Smooth muscle cell (in vitro differentiated cells): ENCODE results near the gene SETD5. TPM values are rescaled to one million over a fixed set of nuclear protein-coding genes. Genes with fewer than 3 reads are reported as not detected.
A peak's percentile ranks its signal among the peaks of the same experiment; 100 is the strongest.

Experiments used
- DNase-seq: peaks from one replicate; lab custom pipeline; 2025; ENCODE audit not compliant: unreplicated experiment; lab: John Stamatoyannopoulos, UW
- H2AFZ ChIP-seq: fragments of 200-600 bp; sonication (generic); 2 replicates; pipeline ENCODE4 v1.6.0; 2016; ENCODE audit warnings: antibody characterized with exemption, low read depth, mild to moderate bottlenecking
- H3F3A ChIP-seq: fragments of 200-600 bp; sonication (generic); 2 replicates; pipeline ENCODE4 v1.6.0; 2017; ENCODE audit warnings: antibody characterized with exemption, low read depth
- H3K27ac ChIP-seq: fragments of 200-600 bp; sonication (generic); 2 replicates; pipeline ENCODE4 v1.5.1; 2016; ENCODE audit warnings: low read depth, mild to moderate bottlenecking
- H3K27me3 ChIP-seq: fragments of 200-600 bp; sonication (generic); 2 replicates; pipeline ENCODE4 v1.6.1; 2016; ENCODE audit warnings: low read depth, mild to moderate bottlenecking
- H3K36me3 ChIP-seq: fragments of 200-600 bp; sonication (generic); 2 replicates; pipeline ENCODE4 v1.5.1; 2016; ENCODE audit warnings: low read depth
- H3K4me1 ChIP-seq: fragments of 200-600 bp; sonication (generic); 2 replicates; pipeline ENCODE4 v1.5.1; 2016; ENCODE audit warnings: low read depth
- H3K4me2 ChIP-seq: fragments of 200-600 bp; sonication (generic); 2 replicates; pipeline ENCODE4 v1.6.0; 2016; ENCODE audit warnings: mild to moderate bottlenecking
- H3K4me3 ChIP-seq: fragments of 200-600 bp; sonication (generic); 2 replicates; pipeline ENCODE4 v1.5.1; 2016; ENCODE audit warnings: mild to moderate bottlenecking
- H3K79me2 ChIP-seq: fragments of 200-600 bp; sonication (generic); 2 replicates; pipeline ENCODE4 v1.6.0; 2016; ENCODE audit warnings: low read depth, mild to moderate bottlenecking
- H3K9ac ChIP-seq: fragments of 200-600 bp; sonication (generic); 2 replicates; pipeline ENCODE4 v1.6.0; 2016; ENCODE audit warnings: low read depth
- H3K9me3 ChIP-seq: fragments of 200-600 bp; sonication (generic); replicated peaks from 2 replicates; pipeline ENCODE4 v1.5.1; 2016; ENCODE audit warnings: low read depth
- H4K20me1 ChIP-seq: fragments of 200-600 bp; sonication (generic); 2 replicates; pipeline ENCODE4 v1.6.0; 2016; ENCODE audit warnings: low read depth
- CTCF ChIP-seq: fragments of 200-600 bp; sonication (generic); IDR thresholded peaks from 2 replicates; pipeline ENCODE4 v1.5.1; 2017; ENCODE audit warnings: borderline replicate concordance, mild to moderate bottlenecking, antibody characterized with exemption; ENCODE audit not compliant: insufficient read depth, poor library complexity, severe bottlenecking
- WGBS: methylation state at CpG from one replicate; pipeline ENCODE4 v1.1.7; 2016; ENCODE audit warnings: low lambda C conversion rate; 5-methylcytosine and 5-hydroxymethylcytosine counted together
- polyA plus RNA-seq: library from polyadenylated mRNA; unstranded; fragments of >200 nt; fragmentation: Nextera tagmentation; extraction: Ambion mirVana; gene quantifications from 2 replicates; pipeline ENCODE4 v1.2.1, GENCODE V29; 2016
- total RNA-seq: library from RNA; depleted of rRNA; stranded (reverse); fragments of >200 nt; gene quantifications from 2 replicates; pipeline ENCODE4 v1.2.3, GENCODE V29; 2014

SETD5 gene
- total and polyA plus RNA-seq, 2 experiments from 2014 or later: 122 to 134 TPM

DNA sequence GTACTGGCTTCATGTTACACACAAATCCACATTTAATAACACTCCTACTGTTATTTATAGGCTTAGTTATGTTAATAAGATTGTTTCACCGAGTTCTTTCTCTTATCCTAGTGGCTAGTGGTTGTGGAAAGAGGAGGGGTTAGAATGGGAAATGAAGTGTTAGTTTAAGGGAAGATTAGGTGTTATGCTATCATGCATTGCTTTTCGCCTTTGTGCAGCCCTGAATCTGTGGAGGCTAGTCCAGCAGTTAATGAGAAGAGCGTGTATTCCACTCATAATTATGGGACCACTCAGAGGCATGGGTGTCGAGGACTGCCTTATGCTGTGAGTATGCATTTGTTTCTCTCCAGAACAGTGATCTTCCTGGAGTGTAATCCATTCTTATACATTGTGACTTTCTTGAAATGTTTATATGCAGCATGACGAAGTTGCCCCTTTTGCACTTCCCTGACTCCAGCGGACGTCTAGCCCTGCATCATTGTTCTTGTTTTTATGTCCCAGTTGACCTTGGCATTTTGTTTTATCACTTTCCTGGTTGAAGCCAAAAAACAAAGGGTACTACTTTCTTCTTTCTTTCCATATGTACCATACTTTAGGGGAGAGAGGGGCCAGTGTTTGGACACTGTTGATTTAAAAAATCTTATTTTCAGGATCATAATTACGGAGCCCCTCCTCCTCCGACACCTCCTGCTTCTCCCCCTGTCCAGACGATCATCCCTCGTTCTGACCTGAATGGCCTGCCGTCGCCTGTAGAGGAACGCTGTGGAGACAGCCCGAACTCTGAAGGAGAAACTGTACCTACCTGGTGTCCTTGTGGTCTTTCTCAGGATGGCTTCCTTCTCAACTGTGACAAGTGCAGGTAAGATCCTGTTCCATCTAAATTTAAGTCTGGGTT lies 36.5 kb downstream of the SETD5 start:
- WGBS: 97% methylated on average over 15 of the region's 15 CpGs
- Histone ChIP-seq H3F3A (peaks cover 43% of the 10 kb centered on the region), H3K79me2 (peaks cover 98% of the 10 kb centered on the region), H4K20me1 (peaks cover 99% of the 10 kb centered on the region), H3K4me2 (no peak overlapping the region), H3K27ac (peak overlapping the region; percentile 35), H3K4me3 (no peak overlapping the region), H3K36me3 (peaks cover 53% of the 10 kb centered on the region), H3K4me1 (no peaks in the 10 kb centered on the region), H3K9ac (no peak overlapping the region), H3K27me3 (no peaks in the 10 kb centered on the region), H2AFZ (no peak overlapping the region), H3K9me3 (no peaks in the 10 kb centered on the region)
- no peak for DNase-seq
- no peak for TF ChIP-seq CTCF

GRCh38 chr3:9435316-9435715 lies 37.9 kb downstream of the SETD5 start:
- Histone ChIP-seq H3K36me3 (peaks cover 48% of the 10 kb centered on the region), H3K4me2 (no peak overlapping the region), H2AFZ (no peak overlapping the region), H3K9me3 (no peaks in the 10 kb centered on the region), H4K20me1 (peaks cover 100% of the 10 kb centered on the region), H3K27ac (peak overlapping the region; percentile 27), H3K79me2 (peaks cover 96% of the 10 kb centered on the region), H3F3A (peaks cover 40% of the 10 kb centered on the region), H3K27me3 (no peaks in the 10 kb centered on the region), H3K9ac (no peak overlapping the region), H3K4me3 (no peak overlapping the region), H3K4me1 (no peaks in the 10 kb centered on the region)
- DNase-seq: no peak
- TF ChIP-seq CTCF: no peak
- 72% methylated on average over 3 of the region's 3 CpGs for whole genome bisulfite sequencing

DNA sequence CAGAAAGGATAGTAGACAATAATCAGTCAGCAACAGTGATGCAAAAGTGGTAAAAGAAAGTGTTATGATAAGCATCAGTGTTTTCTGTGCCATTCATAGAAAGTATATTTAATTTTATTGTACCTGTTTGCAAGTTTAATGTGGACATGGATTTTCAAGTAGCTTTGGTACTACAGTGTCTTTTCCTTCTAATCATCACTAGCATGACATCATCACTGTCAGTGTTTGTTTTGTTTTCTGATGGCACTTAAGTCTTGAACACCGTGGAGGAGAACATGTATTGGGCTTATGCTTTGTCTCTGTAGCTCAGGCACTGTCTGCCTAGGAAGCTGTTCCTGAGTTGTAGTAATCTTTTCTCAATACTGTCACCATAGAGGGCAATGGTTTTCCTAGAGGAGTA lies 41.9 kb downstream of the SETD5 start:
- Histone ChIP-seq H3K9me3 (no peaks in the 10 kb centered on the region), H3K9ac (no peak overlapping the region), H2AFZ (no peak overlapping the region), H3K36me3 (peaks cover 57% of the 10 kb centered on the region), H3K79me2 (peaks cover 78% of the 10 kb centered on the region), H4K20me1 (peaks cover 100% of the 10 kb centered on the region), H3K4me1 (no peaks in the 10 kb centered on the region), H3K4me2 (no peak overlapping the region), H3K27me3 (no peaks in the 10 kb centered on the region), H3F3A (peaks cover 49% of the 10 kb centered on the region), H3K27ac (peak overlapping the region; percentile 7), H3K4me3 (no peak overlapping the region)
- 21% methylated on average over 1 of the region's 1 CpG for WGBS
- no peak for DNase-seq
- TF ChIP-seq CTCF: no peak
